ENCODE data around the gene LIFR.

Gene LIFR

GRCh38 chr5:38556088-38556598 lies 303 bp downstream of the LIFR start:
- Histone ChIP-seq H3K4me1 (ENCODE audit: control insufficient read depth, insufficient read depth, low read length) (peaks cover 14% of the 10 kb centered on the region), H3K9me3 (replicated peaks; ENCODE audit: low read length) (no peaks in the 10 kb centered on the region), H3K27me3 (ENCODE audit: control insufficient read depth, insufficient read depth, low read length) (no peaks in the 10 kb centered on the region), H3K4me3 (ENCODE audit: low read length) (peak overlapping the region; percentile 97), H3K9ac (ENCODE audit: low read depth, low read length) (peak overlapping the region; percentile 78), H3K36me3 (ENCODE audit: insufficient read depth, low read length) (no peaks in the 10 kb centered on the region), H3K4me2 (ENCODE audit: low read length) (peak overlapping the region; percentile 97)

- H3K4me3 ChIP-seq (ENCODE audit: low read length), result peak overlapping the region; percentile 97
- peak overlapping the region; percentile 78 for H3K9ac ChIP-seq (ENCODE audit: low read depth, low read length)
- H3K36me3 ChIP-seq (ENCODE audit: insufficient read depth, low read length), result no peaks in the 10 kb centered on the region
- H3K9me3 ChIP-seq (replicated peaks; ENCODE audit: low read length), result no peaks in the 10 kb centered on the region
- H3K4me1 ChIP-seq (ENCODE audit: control insufficient read depth, insufficient read depth, low read length), result peaks cover 15% of the 10 kb centered on the region
- H3K27me3 ChIP-seq (ENCODE audit: control insufficient read depth, insufficient read depth, low read length), result no peaks in the 10 kb centered on the region
- H3K4me2 ChIP-seq (ENCODE audit: low read length), result peak overlapping the region; percentile 97
Observed at GRCh38 chr5:38555354-38556087, 925 bp downstream of the LIFR start.

- peak overlapping the region; percentile 97 for H3K4me3 ChIP-seq (ENCODE audit: low read length)
- H3K4me1 ChIP-seq (ENCODE audit: control insufficient read depth, insufficient read depth, low read length), result peaks cover 22% of the 10 kb centered on the region
- H3K27me3 ChIP-seq (ENCODE audit: control insufficient read depth, insufficient read depth, low read length), result no peaks in the 10 kb centered on the region
- no peaks in the 10 kb centered on the region for H3K36me3 ChIP-seq (ENCODE audit: insufficient read depth, low read length)
- no peaks in the 10 kb centered on the region for H3K9me3 ChIP-seq (replicated peaks; ENCODE audit: low read length)
- H3K9ac ChIP-seq (ENCODE audit: low read depth, low read length), result peak overlapping the region; percentile 78
- peak overlapping the region; percentile 97 for H3K4me2 ChIP-seq (ENCODE audit: low read length)
Observed at GRCh38 chr5:38554861-38555260, 1.6 kb downstream of the LIFR start.

GRCh38 chr5:38554403-38554802 lies 2.0 kb downstream of the LIFR start:
- Histone ChIP-seq H3K4me3 (ENCODE audit: low read length) (no peak overlapping the region), H3K4me2 (ENCODE audit: low read length) (peak overlapping the region; percentile 97), H3K9me3 (replicated peaks; ENCODE audit: low read length) (no peaks in the 10 kb centered on the region), H3K36me3 (ENCODE audit: insufficient read depth, low read length) (no peaks in the 10 kb centered on the region), H3K27me3 (ENCODE audit: control insufficient read depth, insufficient read depth, low read length) (no peaks in the 10 kb centered on the region), H3K4me1 (ENCODE audit: control insufficient read depth, insufficient read depth, low read length) (peaks cover 27% of the 10 kb centered on the region), H3K9ac (ENCODE audit: low read depth, low read length) (no peak overlapping the region)

GRCh38 chr5:38553001-38553521 lies 3.4 kb downstream of the LIFR start:
- Histone ChIP-seq H3K4me2 (ENCODE audit: low read length) (no peak overlapping the region), H3K9ac (ENCODE audit: low read depth, low read length) (no peak overlapping the region), H3K36me3 (ENCODE audit: insufficient read depth, low read length) (no peaks in the 10 kb centered on the region), H3K9me3 (replicated peaks; ENCODE audit: low read length) (no peaks in the 10 kb centered on the region), H3K27me3 (ENCODE audit: control insufficient read depth, insufficient read depth, low read length) (no peaks in the 10 kb centered on the region), H3K4me3 (ENCODE audit: low read length) (no peak overlapping the region), H3K4me1 (ENCODE audit: control insufficient read depth, insufficient read depth, low read length) (peaks cover 38% of the 10 kb centered on the region)

- Histone ChIP-seq H3K4me1 (ENCODE audit: control insufficient read depth, insufficient read depth, low read length) (peaks cover 42% of the 10 kb centered on the region), H3K9me3 (replicated peaks; ENCODE audit: low read length) (no peaks in the 10 kb centered on the region), H3K27me3 (ENCODE audit: control insufficient read depth, insufficient read depth, low read length) (no peaks in the 10 kb centered on the region), H3K9ac (ENCODE audit: low read depth, low read length) (no peak overlapping the region), H3K36me3 (ENCODE audit: insufficient read depth, low read length) (no peaks in the 10 kb centered on the region), H3K4me3 (ENCODE audit: low read length) (no peak overlapping the region), H3K4me2 (ENCODE audit: low read length) (no peak overlapping the region)
Observed at GRCh38 chr5:38551030-38552017, 5.1 kb downstream of the LIFR start.

- Histone ChIP-seq H3K4me3 (ENCODE audit: low read length) (no peak overlapping the region), H3K9me3 (replicated peaks; ENCODE audit: low read length) (no peaks in the 10 kb centered on the region), H3K27me3 (ENCODE audit: control insufficient read depth, insufficient read depth, low read length) (no peaks in the 10 kb centered on the region), H3K9ac (ENCODE audit: low read depth, low read length) (no peak overlapping the region), H3K36me3 (ENCODE audit: insufficient read depth, low read length) (no peaks in the 10 kb centered on the region), H3K4me2 (ENCODE audit: low read length) (no peak overlapping the region), H3K4me1 (ENCODE audit: control insufficient read depth, insufficient read depth, low read length) (peaks cover 33% of the 10 kb centered on the region)
Observed at GRCh38 chr5:38548064-38548759, 8.2 kb downstream of the LIFR start.

GRCh38 chr5:38547257-38547656 lies 9.2 kb downstream of the LIFR start:
- Histone ChIP-seq H3K36me3 (ENCODE audit: insufficient read depth, low read length) (no peaks in the 10 kb centered on the region), H3K9me3 (replicated peaks; ENCODE audit: low read length) (no peaks in the 10 kb centered on the region), H3K27me3 (ENCODE audit: control insufficient read depth, insufficient read depth, low read length) (no peaks in the 10 kb centered on the region), H3K4me3 (ENCODE audit: low read length) (no peak overlapping the region), H3K9ac (ENCODE audit: low read depth, low read length) (no peak overlapping the region), H3K4me2 (ENCODE audit: low read length) (no peak overlapping the region), H3K4me1 (ENCODE audit: control insufficient read depth, insufficient read depth, low read length) (peaks cover 33% of the 10 kb centered on the region)

GRCh38 chr5:38546691-38547146 lies 9.7 kb downstream of the LIFR start:
- no peaks in the 10 kb centered on the region for H3K36me3 ChIP-seq (ENCODE audit: insufficient read depth, low read length)
- H3K4me3 ChIP-seq (ENCODE audit: low read length), result no peak overlapping the region
- H3K27me3 ChIP-seq (ENCODE audit: control insufficient read depth, insufficient read depth, low read length), result no peaks in the 10 kb centered on the region
- H3K9me3 ChIP-seq (replicated peaks; ENCODE audit: low read length), result no peaks in the 10 kb centered on the region
- peaks cover 33% of the 10 kb centered on the region for H3K4me1 ChIP-seq (ENCODE audit: control insufficient read depth, insufficient read depth, low read length)
- H3K9ac ChIP-seq (ENCODE audit: low read depth, low read length), result no peak overlapping the region
- H3K4me2 ChIP-seq (ENCODE audit: low read length), result no peak overlapping the region

GRCh38 chr5:38543886-38544285 lies 12.6 kb downstream of the LIFR start:
- Histone ChIP-seq H3K4me1 (ENCODE audit: control insufficient read depth, insufficient read depth, low read length) (peaks cover 16% of the 10 kb centered on the region), H3K9me3 (replicated peaks; ENCODE audit: low read length) (no peaks in the 10 kb centered on the region), H3K4me3 (ENCODE audit: low read length) (no peak overlapping the region), H3K27me3 (ENCODE audit: control insufficient read depth, insufficient read depth, low read length) (no peaks in the 10 kb centered on the region), H3K36me3 (ENCODE audit: insufficient read depth, low read length) (no peaks in the 10 kb centered on the region), H3K4me2 (ENCODE audit: low read length) (no peak overlapping the region), H3K9ac (ENCODE audit: low read depth, low read length) (no peak overlapping the region)

- no peaks in the 10 kb centered on the region for H3K27me3 ChIP-seq (ENCODE audit: control insufficient read depth, insufficient read depth, low read length)
- H3K9me3 ChIP-seq (replicated peaks; ENCODE audit: low read length), result no peaks in the 10 kb centered on the region
- no peak overlapping the region for H3K4me2 ChIP-seq (ENCODE audit: low read length)
- no peaks in the 10 kb centered on the region for H3K36me3 ChIP-seq (ENCODE audit: insufficient read depth, low read length)
- no peak overlapping the region for H3K9ac ChIP-seq (ENCODE audit: low read depth, low read length)
- peaks cover 9% of the 10 kb centered on the region for H3K4me1 ChIP-seq (ENCODE audit: control insufficient read depth, insufficient read depth, low read length)
- H3K4me3 ChIP-seq (ENCODE audit: low read length), result no peak overlapping the region
Observed at GRCh38 chr5:38543074-38543473, 13.4 kb downstream of the LIFR start.

All from skeletal muscle satellite cell (primary cell).